Panc1 (cell line): ENCODE results near the gene OR10H1. TPM values are rescaled to one million over a fixed set of nuclear protein-coding genes. Genes with fewer than 3 reads are reported as not detected.
"Not testable (repeated sequence)": the region's sequence is repeated elsewhere in the genome, so short reads cannot be mapped to it uniquely, and the experiment has no call there.

Experiments
- ATAC-seq: fragments of 200-7000 bp; cut with Tn5 transposase; 2 replicates; pipeline ENCODE4 v1.9.1; 2020; ENCODE audit warnings: mild to moderate bottlenecking, moderate library complexity
- BruUV-seq: library from RNA; stranded (reverse); fragments of 400-500 nt; replicated peaks from 2 replicates; lab custom pipeline; 2021; lab: Mats Ljungman, UMichigan
- CTCF ChIA-PET: fragments of 300-600 bp; sonication (Branson Sonifier 250); formaldehyde crosslinking; loops from one replicate; lab custom pipeline; 2022; ENCODE audit warnings: antibody characterized with exemption; lab: Charles Lee
- POLR2A ChIA-PET: fragments of 300-600 bp; sonication (Branson Sonifier 250); formaldehyde crosslinking; loops from one replicate; lab custom pipeline; 2022; ENCODE audit warnings: antibody characterized with exemption; lab: Charles Lee
- DNase-seq: peaks from one replicate; pipeline ENCODE4 v3.0.0-alpha.2; 2010; ENCODE audit warnings: low read depth, low spot score
- H3K27ac ChIP-seq: 2 replicates; pipeline ENCODE4 v1.5.1; 2011; ENCODE audit warnings: mild to moderate bottlenecking, low read length, inconsistent platforms
- H3K27me3 ChIP-seq: fragments of 200-500 bp; sonication (Bioruptor generic); 2 replicates; pipeline ENCODE4 v1.6.0; 2014; ENCODE audit warnings: low read length, inconsistent platforms; ENCODE audit not compliant: control insufficient read depth, insufficient read depth
- H3K36me3 ChIP-seq: fragments of 200-500 bp; sonication (Bioruptor generic); 2 replicates; pipeline ENCODE4 v1.5.1; 2014; ENCODE audit warnings: inconsistent platforms, mild to moderate bottlenecking, low read length, moderate library complexity; ENCODE audit not compliant: control insufficient read depth, insufficient read depth
- H3K4me1 ChIP-seq: 2 replicates; pipeline ENCODE4 v1.5.1; 2011; ENCODE audit warnings: inconsistent platforms, mild to moderate bottlenecking, low read length, moderate library complexity; ENCODE audit not compliant: control insufficient read depth, insufficient read depth
- H3K4me3 ChIP-seq, 2 experiments: 2 replicates each; pipeline ENCODE4 v1.5.1; 2011 to 2012; ENCODE audit warnings: low read depth in 2 of 2, low read length in 2 of 2, mild to moderate bottlenecking in 2 of 2, inconsistent platforms in 1 of 2, moderate library complexity in 1 of 2
- H3K9me3 ChIP-seq: fragments of 200-500 bp; sonication (Bioruptor generic); 2 replicates; pipeline ENCODE4 v1.5.1; 2014; ENCODE audit warnings: low read depth, mild to moderate bottlenecking, inconsistent platforms, low read length, moderate library complexity; ENCODE audit not compliant: control insufficient read depth, insufficient read depth
- CTCF ChIP-seq: fragments of 450-650 bp; IDR thresholded peaks from 2 replicates; pipeline ENCODE4 v1.5.1; 2017; ENCODE audit warnings: mild to moderate bottlenecking
- POLR2AphosphoS5 ChIP-seq: IDR thresholded peaks from 2 replicates; pipeline ENCODE4 v1.6.1; 2012; ENCODE audit warnings: mild to moderate bottlenecking, low read depth, low read length, moderate library complexity
- REST ChIP-seq, 2 experiments: IDR thresholded peaks; 2 replicates each; pipeline ENCODE4 v1.6.1; 2011 to 2012; ENCODE audit warnings: low read depth in 2 of 2, control low read depth in 1 of 2, low read length in 1 of 2, mild to moderate bottlenecking in 1 of 2, moderate library complexity in 1 of 2; ENCODE audit not compliant: insufficient read depth in 1 of 2
- SIN3A ChIP-seq: IDR thresholded peaks from 2 replicates; pipeline ENCODE4 v1.6.1; 2012; ENCODE audit warnings: low read depth, mild to moderate bottlenecking, low read length, moderate library complexity, borderline replicate concordance; ENCODE audit not compliant: insufficient read depth
- TCF7L2 ChIP-seq: IDR thresholded peaks from 2 replicates; pipeline ENCODE4 v1.6.1; 2011; ENCODE audit warnings: mild to moderate bottlenecking, low read depth, low read length, inconsistent platforms
- in situ Hi-C: cut with HindIII; loops from 2 replicates; pipeline ENCODE4 v1.10.0; 2016; ENCODE audit warnings: low sequenced_read_pairs, low pct_unique_long_range_greater_than_20kb
- intact Hi-C: fragments of 100-400 bp; cut with micrococcal nuclease; formaldehyde crosslinking; loops from one replicate; pipeline ENCODE4 v1.10.0; 2022; ENCODE audit not compliant: unreplicated experiment
- total RNA-seq: library from RNA; stranded (reverse); gene quantifications from one replicate; pipeline ENCODE4 v1.2.1, GENCODE V29; 2021; ENCODE audit not compliant: unreplicated experiment

OR10H1 gene
- total RNA-seq, 1 experiment from 2014 or later: not detected

- ATAC-seq (no peak), DNase-seq (no peak)
- Histone ChIP-seq H3K27ac (no peak overlapping the region), H3K4me3 (no peak overlapping the region), H3K4me1 (no peaks in the 10 kb centered on the region), H3K36me3 (no peaks in the 10 kb centered on the region; the same call in 1 of the 2 replicates), H3K9me3 (no peaks in the 10 kb centered on the region), H3K27me3 (no peaks in the 10 kb centered on the region)
- in situ Hi-C loops (no loop called here), intact Hi-C loops (no loop called here)
- no peak for TF ChIP-seq TCF7L2
- TF ChIP-seq REST (IDR thresholded peaks at IDR 0.05; ENCODE audit: insufficient read depth in 1 of 2, low read depth in 2 of 2, low read length in 1 of 2): no peak
- no peak for TF ChIP-seq CTCF
- TF ChIP-seq POLR2AphosphoS5: no peak
- TF ChIP-seq SIN3A: no peak
- no TSS peak for BruUV-seq
- POLR2A ChIA-PET: no interaction called here
- CTCF ChIA-PET: no interaction called here
These were observed 14.3 kb upstream of the OR10H1 start for GRCh38 chr19:15829786-15830185.

GRCh38 chr19:15829306-15829698 is 13.8 kb upstream of the OR10H1 start:
- no peaks in the 10 kb centered on the region for H3K27me3 ChIP-seq
- no peak for TF ChIP-seq SIN3A
- TF ChIP-seq REST (IDR thresholded peaks at IDR 0.05; ENCODE audit: insufficient read depth in 1 of 2, low read depth in 2 of 2, low read length in 1 of 2): no peak
- TF ChIP-seq POLR2AphosphoS5: no peak
- TF ChIP-seq CTCF: no peak
- no peaks in the 10 kb centered on the region for H3K9me3 ChIP-seq
- BruUV-seq: no TSS peak
- ChIA-PET CTCF (no interaction called here), POLR2A (no interaction called here)
- no peaks in the 10 kb centered on the region for H3K4me1 ChIP-seq
- no peaks in the 10 kb centered on the region; the same call in 1 of the 2 replicates for H3K36me3 ChIP-seq
- no peak overlapping the region for H3K27ac ChIP-seq
- H3K4me3 ChIP-seq: no peak overlapping the region
- intact Hi-C loops (no loop called here), in situ Hi-C loops (no loop called here)
- DNase-seq (no peak), ATAC-seq (no peak)

- ATAC-seq, intact Hi-C loops, DNase-seq, CTCF ChIA-PET, H3K4me1 ChIP-seq, H3K4me3 ChIP-seq, H3K9me3 ChIP-seq, H3K27ac ChIP-seq, H3K27me3 ChIP-seq, BruUV-seq, in situ Hi-C loops, POLR2A ChIA-PET, H3K36me3 ChIP-seq: not testable (repeated sequence)
These were observed 13.3 kb upstream of the OR10H1 start for GRCh38 chr19:15828611-15829305.
